GM08714 (cell line): ENCODE measurements around the gene TUBGCP3.
"Not testable (repeated sequence)": the region's sequence is repeated elsewhere in the genome, so short reads cannot be mapped to it uniquely, and the experiment has no call there.

Experiments
- H3K4me3 ChIP-seq: fragments of 200-500 bp; sonication (Bioruptor generic); 2 replicates; pipeline ENCODE4 v1.5.1; 2014; ENCODE audit warnings: mild to moderate bottlenecking, low read length, inconsistent platforms
- ZNF274 ChIP-seq: IDR thresholded peaks from 2 replicates; pipeline ENCODE4 v1.6.1; 2012; ENCODE audit warnings: mild to moderate bottlenecking, low read depth, low read length

TUBGCP3 gene

DNA sequence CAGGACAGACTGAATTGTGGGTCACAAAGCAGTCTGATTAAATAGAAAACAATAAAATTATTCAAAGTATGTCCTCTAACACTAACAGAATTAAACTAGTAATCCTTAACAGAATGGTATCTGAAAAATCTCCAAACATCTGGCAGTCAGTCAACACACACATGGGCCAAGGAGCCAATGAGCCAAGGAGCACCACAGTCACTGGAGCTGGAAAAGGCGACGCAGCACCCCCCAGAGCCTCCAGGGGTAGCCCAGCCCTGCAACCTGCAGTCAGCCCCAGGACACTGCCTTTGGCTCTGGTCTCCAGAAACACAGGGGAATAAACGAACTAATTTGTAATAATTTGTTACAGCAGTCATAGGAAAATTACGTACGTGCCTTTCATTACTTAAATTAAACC, 12.3 kb downstream of the TUBGCP3 start:
- no peak for TF ChIP-seq ZNF274
- H3K4me3 ChIP-seq = no peak overlapping the region

DNA sequence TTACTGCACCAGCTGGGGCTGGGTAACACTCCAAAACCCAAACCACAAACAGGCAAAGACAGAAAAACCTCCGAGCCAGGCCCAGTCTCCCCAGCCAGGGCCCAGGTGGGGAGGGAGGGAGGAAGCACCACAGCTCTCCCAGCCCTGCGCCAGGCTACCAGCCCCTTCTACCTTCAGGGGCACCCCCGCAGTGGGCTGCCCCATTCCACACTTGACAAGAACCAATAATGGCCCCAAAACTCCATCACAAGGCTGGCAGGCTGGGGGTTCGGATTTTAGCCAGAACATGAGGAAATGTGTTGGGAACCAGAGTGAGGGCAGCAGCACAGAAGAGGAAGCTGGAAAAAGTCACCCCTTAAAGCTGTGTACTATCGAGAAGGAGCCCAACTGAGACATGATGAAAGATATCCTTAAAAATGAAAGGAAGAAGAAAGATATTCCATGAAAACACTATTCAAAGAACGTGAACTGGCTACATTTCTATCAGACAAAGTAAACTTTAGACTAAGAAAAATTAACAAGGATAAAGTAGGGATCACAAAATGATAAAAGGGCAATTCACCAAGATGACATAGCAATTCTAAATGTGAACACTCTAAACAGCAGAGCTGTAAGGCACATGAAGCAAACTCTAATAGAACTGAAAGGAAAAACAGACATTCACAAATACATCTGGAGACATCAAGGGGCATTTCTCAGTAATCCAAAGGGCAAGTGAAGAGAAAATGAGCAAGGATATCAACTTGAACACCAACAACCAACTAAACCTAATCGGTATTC, 12.9 kb downstream of the TUBGCP3 start:
- no peak overlapping the region for H3K4me3 ChIP-seq

GRCh38 chr13:112574416-112574815, 13.5 kb downstream of the TUBGCP3 start:
- no peak overlapping the region for H3K4me3 ChIP-seq
- no peak for TF ChIP-seq ZNF274

More for the DNA sequence above, 12.9 kb downstream of the TUBGCP3 start:
- no peak for TF ChIP-seq ZNF274

DNA sequence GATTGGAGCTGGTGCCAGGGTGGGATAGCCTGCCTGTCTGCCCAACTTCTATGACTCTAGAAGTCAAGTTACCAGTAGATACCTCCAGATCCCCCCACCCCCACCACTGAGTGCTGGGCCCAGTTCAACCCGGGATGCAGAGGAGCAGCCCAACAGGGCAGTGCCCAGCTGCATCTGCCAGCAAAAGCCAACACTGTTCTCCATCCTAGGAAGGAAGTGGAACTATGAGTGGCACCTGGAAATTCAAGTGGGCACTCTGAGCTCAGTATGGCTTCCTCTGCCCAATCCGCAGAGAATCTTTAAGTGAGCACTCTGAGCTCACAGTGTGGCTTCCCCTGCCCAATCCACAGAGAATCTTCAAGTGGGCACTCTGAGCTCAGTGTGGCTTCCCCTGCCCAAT, 14.2 kb downstream of the TUBGCP3 start:
- TF ChIP-seq ZNF274 = no peak
- no peak overlapping the region for H3K4me3 ChIP-seq

- no peak for TF ChIP-seq ZNF274
- no peak overlapping the region for H3K4me3 ChIP-seq
Measured at GRCh38 chr13:112572366-112572765, 15.6 kb downstream of the TUBGCP3 start.

- no peak for TF ChIP-seq ZNF274
Measured at GRCh38 chr13:112569821-112570220, 18.1 kb downstream of the TUBGCP3 start.

DNA sequence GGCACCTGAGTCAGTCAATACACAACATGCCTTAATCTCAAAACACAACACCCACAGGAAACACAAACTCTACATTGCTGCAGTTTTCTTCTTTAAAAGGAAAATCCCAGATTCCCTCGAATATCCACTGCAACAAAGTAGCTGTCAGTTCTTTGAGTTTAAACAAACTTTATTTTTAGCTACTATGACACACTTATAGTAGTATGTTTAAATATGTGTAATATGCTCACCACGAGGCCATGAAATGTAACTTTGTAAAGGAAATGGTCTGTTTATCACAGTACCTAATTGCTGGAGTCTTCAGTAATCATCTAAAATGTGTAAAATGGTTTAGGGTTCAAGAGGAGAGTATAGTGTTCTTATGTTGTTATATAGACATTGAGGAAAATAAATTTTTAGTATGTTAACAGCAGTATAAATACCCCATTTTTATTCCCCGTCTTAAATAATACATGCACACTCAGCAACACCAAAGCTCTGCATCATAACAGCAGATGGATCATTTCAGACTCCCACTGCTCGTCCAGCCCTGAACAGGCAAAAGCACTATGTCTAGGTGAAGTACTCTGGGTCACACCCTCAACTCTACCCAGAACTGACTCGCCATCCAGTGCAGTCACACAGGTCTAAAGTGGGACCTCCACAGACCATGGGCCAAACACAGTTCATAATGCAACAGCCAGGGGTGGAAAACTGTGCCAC, 20.6 kb downstream of the TUBGCP3 start:
- no peak overlapping the region for H3K4me3 ChIP-seq
- no peak for TF ChIP-seq ZNF274

More at GRCh38 chr13:112569821-112570220, 18.1 kb downstream of the TUBGCP3 start:
- H3K4me3 ChIP-seq = no peak overlapping the region

DNA sequence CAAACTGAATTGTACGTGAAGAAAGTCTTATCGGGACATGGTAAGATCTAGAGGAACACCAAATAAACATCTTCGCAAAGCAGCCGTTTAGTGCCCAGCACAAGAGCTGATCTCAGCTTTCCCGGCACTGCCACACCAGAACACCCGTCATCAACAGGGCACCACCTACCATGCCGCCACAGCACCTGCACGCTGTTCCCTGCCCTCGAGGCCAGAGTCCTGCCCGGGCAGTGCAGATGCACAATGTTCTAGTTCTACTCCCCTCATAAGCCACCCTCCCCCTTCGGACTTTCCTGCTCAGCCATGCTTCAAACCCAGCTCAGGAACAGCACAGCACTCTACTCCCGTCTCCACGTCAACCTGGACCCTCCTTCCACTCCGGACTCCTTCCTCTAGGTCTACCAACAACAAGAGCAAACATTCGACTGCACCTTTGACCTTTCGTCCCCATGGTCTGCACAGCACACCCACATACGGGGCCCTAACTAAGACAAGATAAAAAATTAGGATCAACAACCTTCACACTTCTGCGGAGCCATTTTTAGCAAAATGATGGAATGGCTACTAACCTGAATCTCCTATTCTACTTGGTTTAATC, 25.1 kb downstream of the TUBGCP3 start:
- H3K4me3 ChIP-seq = no peak overlapping the region
- no peak for TF ChIP-seq ZNF274

GRCh38 chr13:112562254-112562653, 25.7 kb downstream of the TUBGCP3 start:
- H3K4me3 ChIP-seq = no peak overlapping the region
- TF ChIP-seq ZNF274 = no peak

- no peak overlapping the region for H3K4me3 ChIP-seq
- no peak for TF ChIP-seq ZNF274
Measured at GRCh38 chr13:112561478-112561877, 26.5 kb downstream of the TUBGCP3 start.

- TF ChIP-seq ZNF274 = no peak
- H3K4me3 ChIP-seq = no peak overlapping the region
Measured at GRCh38 chr13:112558696-112559418, 29.1 kb downstream of the TUBGCP3 start.

DNA sequence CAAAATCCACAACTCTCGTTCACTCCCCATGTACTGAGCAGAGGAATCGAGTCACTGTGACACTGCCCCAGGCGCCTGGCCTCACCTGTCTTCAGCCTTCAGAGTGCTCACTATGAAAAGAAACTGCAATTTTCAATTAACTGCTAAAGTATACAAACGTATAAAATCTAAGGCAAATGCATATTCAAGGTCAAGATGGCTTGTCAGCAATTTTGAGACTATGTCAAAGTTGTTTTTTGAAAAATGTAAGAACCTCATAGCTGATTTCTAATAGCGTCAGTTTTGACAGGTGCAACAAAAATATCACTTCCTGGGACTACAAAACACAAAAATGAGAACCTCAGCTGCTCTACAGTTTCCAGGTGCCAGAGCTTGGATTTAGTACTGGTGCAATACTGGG, 31.4 kb downstream of the TUBGCP3 start:
- no peak overlapping the region for H3K4me3 ChIP-seq
- no peak for TF ChIP-seq ZNF274

GRCh38 chr13:112554214-112554850, 33.6 kb downstream of the TUBGCP3 start:
- no peak for TF ChIP-seq ZNF274
- H3K4me3 ChIP-seq = no peak overlapping the region

- H3K4me3 ChIP-seq = not testable (repeated sequence)
Measured at GRCh38 chr13:112548975-112549374, 39.0 kb downstream of the TUBGCP3 start.
